Tongue (tissue), 3 donors: ENCODE results near the gene MYL1. TPM values are rescaled to one million over a fixed set of nuclear protein-coding genes. Genes with fewer than 3 reads are reported as not detected.

ENCODE experiments used
- DNase-seq: peaks from one replicate; pipeline ENCODE4 v3.0.0-alpha.2; 2015
- small RNA-seq: library from RNA; depleted of rRNA; stranded (forward); fragments of <200 nt; gene quantifications from one replicate; pipeline ENCODE3, GENCODE V24; 2014; ENCODE audit warnings: low replicate concordance
- total RNA-seq: library from RNA; depleted of rRNA; stranded (reverse); fragments of >200 nt; gene quantifications from one replicate; pipeline ENCODE4 v1.2.3, GENCODE V29; 2014

MYL1 gene
- total RNA-seq, 1 donor from 2014 or later, result 6,866 TPM

GRCh38 chr2:210264282-210264681, 50.7 kb downstream of the MYL1 start:
- no peak for DNase-seq

- DNase-seq, result no peak
Measured at GRCh38 chr2:210263841-210264240, 51.1 kb downstream of the MYL1 start.

- no peak for DNase-seq
Measured at GRCh38 chr2:210262036-210262435, 52.9 kb downstream of the MYL1 start.

GRCh38 chr2:210259687-210260086, 55.3 kb downstream of the MYL1 start:
- no peak for DNase-seq

- DNase-seq, result no peak
Measured at GRCh38 chr2:210252699-210253606, 62.0 kb downstream of the MYL1 start.

GRCh38 chr2:210250622-210251021, 64.4 kb downstream of the MYL1 start:
- no peak for DNase-seq

Small RNA genes within 50 kb of the gene (small RNA-seq; reads per million reads assigned to genes)
- gene RF00019, result not detected

Other genes with a start within 250 kb of the MYL1 start
- gene KANSL1L, start 143.8 kb downstream of the MYL1 start, total RNA-seq, result 53.6 TPM
- gene ACADL, start 89.7 kb downstream of the MYL1 start, total RNA-seq, result 8.6 TPM
- gene LANCL1, start 161.6 kb upstream of the MYL1 start, total RNA-seq, result 63.0 TPM
- gene CPS1, start 241.4 kb upstream of the MYL1 start, total RNA-seq, result 2.8 TPM